ENCODE measurements around the gene COL8A2. TPM values are rescaled to one million over a fixed set of nuclear protein-coding genes. Genes with fewer than 3 reads are reported as not detected.

Gene COL8A2
- total RNA-seq, 1 experiment from 2014 or later, result 1.4 TPM

DNA sequence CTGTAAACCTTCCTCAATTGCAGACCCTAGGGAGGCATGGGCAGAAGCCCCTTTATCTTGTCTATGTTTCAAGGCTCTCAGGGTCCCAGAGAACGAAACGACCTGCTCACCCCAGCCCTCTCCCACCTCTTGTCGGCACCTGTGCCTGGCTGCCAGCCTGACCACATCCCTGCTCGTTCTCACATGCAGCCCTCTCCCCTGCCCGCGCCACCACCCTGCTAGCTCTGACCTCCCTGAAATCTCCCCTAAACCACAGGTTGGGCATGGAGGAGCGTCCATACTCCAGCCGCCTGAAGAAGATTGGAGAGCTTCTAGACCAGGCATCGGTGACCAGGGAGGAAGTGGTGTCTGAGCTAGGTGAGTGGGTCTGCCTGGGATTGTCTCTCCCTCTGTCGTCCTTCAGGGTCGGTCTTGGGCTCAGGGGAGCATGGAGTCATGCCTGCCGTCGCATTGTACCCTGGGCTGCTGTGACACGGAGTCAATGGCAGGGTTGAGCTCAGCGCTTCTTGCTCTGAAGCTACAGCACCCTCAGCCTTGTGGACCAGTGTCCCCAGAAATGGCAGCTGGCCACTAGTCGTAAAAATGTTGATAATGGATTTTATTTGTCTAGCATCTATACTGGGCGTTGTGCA lies 32.7 kb downstream of the COL8A2 start:
- H3K4me3 ChIP-seq, result no peak overlapping the region
- no peaks in the 10 kb centered on the region for H3K27me3 ChIP-seq
- no peak for DNase-seq
- H3K36me3 ChIP-seq, result peaks cover 44% of the 10 kb centered on the region
- H3K9me3 ChIP-seq, result no peaks in the 10 kb centered on the region

DNA sequence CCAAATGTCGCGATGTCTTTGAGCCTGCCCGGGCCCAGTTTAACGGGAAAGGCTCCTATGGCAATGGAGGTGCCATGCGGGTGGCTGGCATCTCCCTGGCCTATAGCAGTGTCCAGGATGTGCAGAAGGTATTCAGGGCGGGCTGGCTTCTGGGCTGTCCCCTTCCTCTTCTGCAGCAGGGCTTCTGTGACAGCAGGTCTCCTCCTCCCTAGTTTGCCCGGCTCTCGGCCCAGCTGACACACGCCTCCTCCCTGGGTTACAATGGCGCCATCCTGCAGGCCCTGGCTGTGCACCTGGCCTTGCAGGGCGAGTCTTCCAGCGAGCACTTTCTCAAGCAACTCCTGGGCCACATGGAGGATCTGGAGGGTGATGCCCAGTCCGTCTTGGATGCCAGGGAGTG lies 33.3 kb downstream of the COL8A2 start:
- Histone ChIP-seq H3K4me3 (no peak overlapping the region), H3K27me3 (no peaks in the 10 kb centered on the region), H3K36me3 (peaks cover 44% of the 10 kb centered on the region), H3K9me3 (no peaks in the 10 kb centered on the region)
- no peak for DNase-seq

DNA sequence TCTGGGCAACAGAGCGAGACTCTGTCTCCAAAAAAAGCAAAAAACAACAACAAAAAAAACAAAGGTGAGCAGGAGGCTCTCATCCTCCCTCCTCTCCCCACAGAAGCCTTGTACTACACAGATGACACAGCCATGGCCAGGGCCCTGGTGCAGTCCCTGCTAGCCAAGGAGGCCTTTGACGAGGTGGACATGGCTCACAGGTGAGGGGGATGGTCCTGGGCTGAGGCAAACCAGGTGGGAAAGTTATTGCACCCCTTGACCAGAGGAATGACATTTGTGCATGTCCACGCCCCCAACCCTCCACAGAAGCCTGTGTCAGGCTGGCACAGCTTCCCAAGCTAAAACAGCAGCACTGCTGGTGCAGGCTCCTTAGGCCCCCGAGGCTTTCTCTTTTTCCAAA lies 33.9 kb downstream of the COL8A2 start:
- Histone ChIP-seq H3K9me3 (no peaks in the 10 kb centered on the region), H3K4me3 (no peak overlapping the region), H3K27me3 (no peaks in the 10 kb centered on the region), H3K36me3 (peaks cover 44% of the 10 kb centered on the region)
- DNase-seq, result no peak

DNA sequence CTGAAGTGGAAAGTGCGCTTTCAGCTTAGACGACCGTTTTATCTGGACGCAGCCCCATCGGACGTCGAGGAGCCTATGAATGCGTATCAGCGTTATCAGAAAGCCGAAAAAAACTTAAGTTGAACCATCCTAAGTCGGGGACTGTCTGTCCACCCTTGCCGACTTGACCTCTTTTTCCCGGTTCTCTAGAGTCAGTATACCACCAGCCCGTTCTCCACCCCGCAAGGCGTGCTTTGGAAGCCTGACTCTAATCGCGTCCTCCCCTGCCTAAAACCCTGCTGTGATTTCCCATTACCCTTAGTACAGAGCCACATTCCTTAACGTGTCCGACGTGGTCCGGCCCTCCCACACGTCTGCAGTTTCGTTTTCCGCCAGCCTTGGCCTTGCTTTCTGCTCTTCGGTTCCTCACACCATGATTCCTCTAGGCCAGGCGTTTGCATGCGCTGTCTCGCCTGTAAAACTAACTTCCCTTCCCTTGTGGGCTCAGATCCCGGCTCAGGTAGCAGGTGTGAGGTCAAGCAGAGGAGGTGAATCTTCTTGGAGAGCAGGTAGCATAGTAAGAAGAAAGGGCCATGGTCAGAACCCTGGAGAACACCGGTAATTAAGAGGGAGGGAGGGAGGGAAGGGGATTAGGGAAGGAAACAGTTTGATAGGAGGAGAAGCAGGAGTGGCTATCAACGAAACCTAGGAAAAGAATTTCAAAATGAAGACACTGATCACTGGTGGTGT lies 35.5 kb downstream of the COL8A2 start:
- DNase-seq, result peak; percentile 44

DNA sequence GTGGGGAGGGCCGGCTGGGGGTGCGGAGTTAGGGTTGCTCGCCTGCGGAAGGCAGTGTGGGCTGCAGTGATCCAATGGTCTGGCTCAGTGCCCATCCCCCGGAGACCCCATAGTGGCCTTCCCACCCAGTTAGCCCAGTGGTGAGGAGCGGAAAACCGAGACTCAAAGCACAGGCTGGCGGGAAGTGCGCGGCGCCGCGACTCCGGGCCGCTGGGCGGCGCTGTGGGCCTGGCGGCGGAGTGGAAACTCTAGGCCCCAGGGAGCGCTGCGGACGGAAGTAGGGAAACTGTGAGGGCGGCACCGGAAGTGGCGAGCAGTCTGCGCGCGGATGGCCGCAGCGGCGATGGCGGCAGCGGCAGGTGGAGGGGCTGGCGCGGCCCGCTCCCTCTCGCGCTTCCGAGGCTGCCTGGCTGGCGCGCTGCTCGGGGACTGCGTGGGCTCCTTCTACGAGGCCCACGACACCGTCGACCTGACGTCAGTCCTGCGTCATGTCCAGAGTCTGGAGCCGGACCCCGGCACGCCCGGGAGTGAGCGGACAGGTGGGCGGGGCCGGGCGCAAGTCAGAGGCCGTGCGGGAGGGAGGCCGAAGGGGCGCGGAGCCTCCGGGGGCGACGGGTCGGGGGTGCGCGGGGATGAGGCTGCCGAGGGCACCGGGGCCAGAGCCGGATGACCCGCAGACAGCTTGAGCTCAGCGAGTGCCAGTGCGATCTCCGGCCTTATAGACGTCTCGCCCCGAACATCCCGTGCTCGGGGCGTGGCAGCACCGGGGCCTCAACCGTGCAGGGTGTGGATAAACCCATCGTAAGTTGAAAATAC lies 36.2 kb downstream of the COL8A2 start, which contains the start of gene ADPRS:
Gene ADPRS, plus strand, starts transcription at position 316 of the 816 bp plus-strand sequence. Its CDS starts 13 bp downstream, at position 329.
- H3K9me3 ChIP-seq, result no peaks in the 10 kb centered on the region
- no peaks in the 10 kb centered on the region for H3K27me3 ChIP-seq
- peak; percentile 91 for DNase-seq
- H3K4me3 ChIP-seq, result peak within 1 kb of the TSS; percentile 86
- peaks cover 34% of the 10 kb centered on the region for H3K36me3 ChIP-seq

More for the DNA sequence above, 35.5 kb downstream of the COL8A2 start:
- peaks cover 42% of the 10 kb centered on the region for H3K36me3 ChIP-seq
- H3K4me3 ChIP-seq, result peak overlapping the region; percentile 86
- no peaks in the 10 kb centered on the region for H3K27me3 ChIP-seq
- H3K9me3 ChIP-seq, result no peaks in the 10 kb centered on the region

DNA sequence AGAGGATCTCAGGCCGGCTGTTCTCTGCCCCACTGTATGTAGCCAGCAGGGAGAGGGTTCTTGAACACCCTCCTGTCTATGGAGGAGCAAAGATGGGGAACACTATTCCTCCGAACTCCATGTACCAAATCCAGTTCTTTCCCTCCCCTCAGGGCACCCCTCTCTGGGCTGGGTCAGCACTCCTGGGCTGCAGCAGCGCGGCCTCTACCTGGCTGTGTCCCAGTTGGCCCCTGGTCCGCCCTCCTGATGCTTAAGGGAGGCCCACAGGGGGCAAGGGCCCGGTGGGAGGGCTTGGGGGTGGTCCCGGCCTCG lies 36.8 kb downstream of the COL8A2 start:
- Histone ChIP-seq H3K27me3 (no peaks in the 10 kb centered on the region), H3K4me3 (peak overlapping the region; percentile 86), H3K9me3 (no peaks in the 10 kb centered on the region), H3K36me3 (peaks cover 30% of the 10 kb centered on the region)
- no peak for DNase-seq

DNA sequence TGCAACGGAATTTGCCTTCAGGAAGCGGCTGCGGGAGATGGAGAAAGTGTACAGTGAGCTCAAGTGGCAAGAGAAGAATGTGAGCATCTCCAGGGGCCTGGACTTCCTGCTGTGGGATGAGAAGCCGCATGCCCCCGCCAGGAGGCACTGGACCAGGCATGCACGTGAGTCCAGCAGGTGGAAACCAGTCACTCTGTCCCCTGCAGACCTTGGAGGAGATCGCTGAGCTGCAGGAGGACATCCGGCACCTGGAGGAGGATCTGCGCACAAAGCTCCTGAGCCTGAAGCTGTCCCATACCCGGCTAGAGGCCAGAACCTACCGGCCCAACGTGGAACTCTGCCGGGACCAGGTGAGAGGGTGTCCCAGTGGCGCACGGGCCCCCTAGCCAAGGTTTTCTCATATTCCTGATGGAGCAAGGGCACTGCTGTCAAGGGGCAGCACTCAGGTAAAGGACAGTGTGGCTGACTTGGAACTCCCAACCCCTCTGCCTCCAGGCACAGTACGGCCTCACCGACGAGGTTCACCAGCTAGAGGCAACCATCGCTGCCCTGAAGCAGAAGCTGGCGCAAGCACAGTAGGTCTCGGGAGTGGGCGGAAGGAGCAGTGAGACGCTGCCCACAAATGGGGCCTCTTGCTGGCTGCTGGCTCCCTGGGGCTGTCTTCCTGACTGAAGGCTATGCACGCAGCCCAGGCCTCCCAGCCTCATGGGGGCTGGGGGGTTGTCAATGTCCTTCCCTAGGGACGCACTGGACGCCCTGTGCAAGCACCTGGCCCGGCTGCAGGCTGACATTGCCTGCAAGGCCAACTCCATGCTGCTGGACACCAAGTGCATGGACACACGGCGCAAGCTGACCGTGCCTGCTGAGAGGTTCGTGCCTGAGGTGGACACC lies 37.5 kb downstream of the COL8A2 start:
- H3K4me3 ChIP-seq, result no peak overlapping the region
- no peak for DNase-seq
- no peaks in the 10 kb centered on the region for H3K9me3 ChIP-seq
- H3K36me3 ChIP-seq, result peaks cover 22% of the 10 kb centered on the region
- H3K27me3 ChIP-seq, result no peaks in the 10 kb centered on the region

DNA sequence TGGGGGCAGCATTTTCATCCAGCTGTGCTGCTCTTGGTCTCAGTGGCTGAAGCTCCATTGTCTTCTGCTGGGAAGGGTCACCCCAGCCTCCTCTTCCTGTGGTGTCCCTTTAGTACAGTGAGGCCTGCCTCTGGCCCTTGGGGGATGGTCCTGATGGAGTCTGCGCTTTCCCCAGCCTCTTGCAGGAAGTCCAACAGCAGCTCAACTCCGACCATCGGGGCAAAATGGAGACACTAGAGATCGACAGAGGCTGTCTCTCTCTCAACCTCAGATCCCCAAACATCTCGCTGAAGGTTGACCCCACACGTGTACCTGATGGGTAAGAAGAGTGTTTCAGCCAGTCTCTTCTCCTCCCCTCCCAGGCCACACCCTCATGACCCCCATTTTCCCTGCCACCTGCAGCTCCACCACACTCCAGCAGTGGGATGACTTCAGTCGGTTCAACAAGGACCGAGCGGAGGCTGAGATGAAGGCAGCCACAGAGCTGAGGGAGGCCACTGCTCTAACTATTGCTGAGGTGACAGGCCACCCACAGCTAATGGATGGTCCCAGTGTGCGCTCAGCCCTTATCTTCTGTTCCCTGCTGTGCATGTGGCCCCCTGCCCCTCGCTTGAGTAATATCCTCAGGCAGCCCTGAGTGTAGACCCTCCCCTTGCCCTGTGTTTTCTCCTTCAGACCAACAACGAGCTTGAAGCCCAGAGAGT lies 38.3 kb downstream of the COL8A2 start:
- Histone ChIP-seq H3K9me3 (no peaks in the 10 kb centered on the region), H3K36me3 (peaks cover 14% of the 10 kb centered on the region), H3K4me3 (no peak overlapping the region), H3K27me3 (no peaks in the 10 kb centered on the region)
- no peak for DNase-seq

DNA sequence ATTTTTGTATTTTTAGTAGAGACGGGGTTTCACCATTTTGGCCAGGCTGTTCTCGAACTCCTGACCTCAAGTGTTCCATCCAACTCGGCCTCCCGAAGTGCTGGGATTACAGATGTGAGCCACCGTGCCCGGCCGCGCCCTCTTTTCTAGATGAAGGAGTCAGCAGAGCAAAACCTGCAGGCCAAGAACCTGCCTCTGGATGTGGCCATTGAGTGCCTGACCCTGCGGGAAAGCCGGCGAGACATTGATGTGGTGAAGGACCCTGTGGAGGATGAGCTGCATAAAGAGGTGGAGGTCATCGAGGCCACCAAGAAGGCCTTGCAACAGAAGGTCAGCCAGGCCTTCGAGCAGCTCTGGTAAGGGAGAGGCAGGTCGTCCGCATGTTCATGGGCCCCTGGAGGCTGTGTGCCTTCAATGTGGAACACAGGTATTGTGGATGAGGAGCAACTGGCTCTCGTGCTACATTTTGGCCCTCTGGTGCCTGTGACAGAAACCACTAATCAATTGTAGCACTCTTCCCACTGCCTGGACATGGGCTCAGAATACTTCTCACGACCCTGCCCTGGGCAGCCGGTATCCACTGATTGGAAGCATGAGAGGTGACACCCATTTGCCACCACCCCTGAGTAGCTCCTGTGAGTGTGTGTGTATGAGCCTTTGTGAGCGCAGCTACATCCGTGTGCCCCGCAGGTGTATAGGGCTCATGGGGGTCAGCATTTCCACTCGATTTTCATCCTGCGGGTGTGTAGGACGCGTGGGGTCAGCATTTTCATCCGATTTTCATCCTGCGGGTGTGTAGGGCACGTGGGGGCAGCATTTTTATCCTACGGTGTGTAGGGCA lies 39.1 kb downstream of the COL8A2 start:
- DNase-seq, result no peak
- Histone ChIP-seq H3K4me3 (no peak overlapping the region), H3K27me3 (no peaks in the 10 kb centered on the region), H3K36me3 (peaks cover 6% of the 10 kb centered on the region), H3K9me3 (no peaks in the 10 kb centered on the region)

DNA sequence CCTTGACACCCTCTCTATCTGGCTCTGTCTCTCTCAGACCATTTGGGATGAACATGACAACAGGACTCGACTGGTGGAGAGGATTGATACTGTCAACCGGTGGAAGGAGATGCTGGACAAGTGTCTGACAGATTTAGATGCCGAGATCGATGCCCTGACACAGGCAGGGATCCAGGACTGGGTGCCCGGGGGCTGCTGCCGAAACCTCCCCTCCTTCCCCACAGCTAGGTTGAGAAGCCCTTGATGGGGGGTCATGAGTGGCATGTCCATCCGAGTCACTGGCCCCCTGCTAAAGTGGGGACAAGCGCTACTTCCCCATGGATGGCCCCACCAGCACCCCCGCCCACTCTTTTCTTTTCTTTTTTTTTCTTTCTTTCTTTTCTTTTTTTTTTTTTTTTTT lies 39.9 kb downstream of the COL8A2 start:
- Histone ChIP-seq H3K4me3 (no peak overlapping the region), H3K36me3 (peaks cover 2% of the 10 kb centered on the region; the same call in 1 of the 2 replicates), H3K27me3 (no peaks in the 10 kb centered on the region), H3K9me3 (no peaks in the 10 kb centered on the region)
- no peak for DNase-seq

DNA sequence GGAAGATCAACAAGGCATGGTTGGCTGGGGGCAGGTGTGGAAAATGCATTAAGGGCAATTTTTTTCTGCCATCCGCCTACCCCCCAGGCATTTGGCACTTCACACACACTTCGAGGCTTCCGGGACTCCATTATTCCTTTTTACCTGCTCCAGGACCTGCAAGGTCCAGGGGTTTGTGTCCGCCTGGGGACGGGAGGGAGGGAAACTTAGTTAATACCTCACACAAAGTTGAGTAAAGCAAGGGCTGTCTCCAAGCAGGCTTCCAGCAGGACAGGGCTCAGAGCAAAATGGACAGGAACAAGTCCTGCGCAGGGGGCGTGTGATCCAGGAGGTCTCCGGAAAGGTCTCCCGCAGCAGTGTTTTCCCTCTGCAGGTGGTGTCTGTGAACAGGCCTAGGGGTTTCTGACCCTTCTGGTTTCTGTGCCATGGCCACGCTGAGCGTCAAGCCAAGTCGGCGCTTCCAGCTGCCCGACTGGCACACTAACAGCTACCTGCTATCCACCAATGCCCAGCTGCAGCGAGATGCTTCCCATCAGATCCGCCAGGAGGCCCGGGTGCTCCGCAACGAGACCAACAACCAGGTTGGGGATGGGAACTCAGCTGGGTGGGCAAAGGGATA lies 40.4 kb downstream of the COL8A2 start:
- no peak overlapping the region for H3K4me3 ChIP-seq
- DNase-seq, result no peak
- no peaks in the 10 kb centered on the region for H3K36me3 ChIP-seq
- H3K27me3 ChIP-seq, result no peaks in the 10 kb centered on the region
- H3K9me3 ChIP-seq, result no peaks in the 10 kb centered on the region

DNA sequence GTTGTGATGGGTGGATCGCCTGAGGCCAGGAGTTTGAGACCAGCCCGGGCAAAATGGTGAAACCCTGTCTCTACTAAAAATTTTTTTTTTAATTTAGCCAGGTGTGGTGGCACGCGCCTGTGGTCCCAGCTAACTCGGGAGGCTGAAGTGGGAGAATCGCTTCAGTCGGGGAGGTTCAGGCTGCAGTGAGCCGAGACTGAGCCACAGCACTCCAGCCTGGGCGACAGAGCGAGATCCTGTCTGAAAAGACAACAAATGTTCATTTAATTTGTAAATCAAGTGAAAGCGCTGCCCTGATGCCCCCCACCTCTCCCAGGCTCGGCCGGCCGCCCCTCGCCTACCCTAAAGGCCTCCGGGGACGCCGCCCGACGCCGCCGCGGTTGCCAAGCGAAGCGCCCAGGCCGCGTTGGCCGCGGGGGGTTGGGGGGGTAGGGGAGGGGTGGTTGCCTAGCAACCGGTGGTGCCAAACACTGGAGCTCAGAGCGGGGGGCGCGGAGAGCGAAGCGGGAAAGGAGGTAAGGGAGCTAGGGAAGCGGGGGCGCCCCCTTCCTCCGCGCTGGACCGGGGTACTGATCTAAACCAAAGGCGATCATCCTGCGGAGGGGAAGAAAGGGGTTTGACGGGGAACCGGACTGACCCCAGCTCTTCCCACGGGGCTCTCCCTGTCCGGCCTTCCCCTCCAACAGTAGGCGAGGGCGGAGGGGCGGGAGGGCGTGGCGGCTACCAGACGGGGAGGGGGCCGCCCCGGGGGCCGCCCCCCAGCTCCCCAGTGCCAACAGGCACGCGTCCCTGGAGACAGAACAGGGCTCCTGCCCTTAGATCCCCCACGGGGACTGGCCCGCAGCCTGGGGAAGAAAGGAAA lies 41.2 kb downstream of the COL8A2 start, which contains the start of gene TEKT2:
Gene TEKT2, plus strand, starts transcription at position 460 of the 862 bp plus-strand sequence. CDS start 828 bp downstream, outside the sequence.
- Histone ChIP-seq H3K4me3 (no peak within 1 kb of the TSS), H3K36me3 (no peaks in the 10 kb centered on the region), H3K27me3 (no peaks in the 10 kb centered on the region), H3K9me3 (no peaks in the 10 kb centered on the region)
- no peak for DNase-seq

DNA sequence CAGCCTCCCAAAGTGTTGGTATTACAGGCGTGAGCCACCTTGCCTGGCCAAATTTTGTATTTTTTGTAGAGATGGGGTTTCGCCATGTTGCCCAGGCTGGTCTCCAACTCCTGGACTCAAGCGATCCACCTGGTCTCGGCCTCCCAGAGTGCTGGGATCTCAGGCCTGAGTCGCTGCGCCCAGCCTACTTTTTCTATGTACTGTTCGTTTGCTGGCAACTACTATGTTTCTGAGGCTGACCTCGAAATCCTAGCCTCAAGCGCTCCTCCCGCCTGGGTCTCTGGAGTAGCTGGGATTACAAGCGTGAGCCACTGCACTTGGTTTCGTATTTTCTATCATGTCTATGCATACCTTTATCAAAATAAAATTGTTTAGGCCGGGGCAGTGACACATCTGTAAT lies 41.8 kb downstream of the COL8A2 start:
- Histone ChIP-seq H3K27me3 (no peaks in the 10 kb centered on the region), H3K9me3 (no peaks in the 10 kb centered on the region), H3K36me3 (no peaks in the 10 kb centered on the region), H3K4me3 (no peak overlapping the region)
- DNase-seq, result no peak

DNA sequence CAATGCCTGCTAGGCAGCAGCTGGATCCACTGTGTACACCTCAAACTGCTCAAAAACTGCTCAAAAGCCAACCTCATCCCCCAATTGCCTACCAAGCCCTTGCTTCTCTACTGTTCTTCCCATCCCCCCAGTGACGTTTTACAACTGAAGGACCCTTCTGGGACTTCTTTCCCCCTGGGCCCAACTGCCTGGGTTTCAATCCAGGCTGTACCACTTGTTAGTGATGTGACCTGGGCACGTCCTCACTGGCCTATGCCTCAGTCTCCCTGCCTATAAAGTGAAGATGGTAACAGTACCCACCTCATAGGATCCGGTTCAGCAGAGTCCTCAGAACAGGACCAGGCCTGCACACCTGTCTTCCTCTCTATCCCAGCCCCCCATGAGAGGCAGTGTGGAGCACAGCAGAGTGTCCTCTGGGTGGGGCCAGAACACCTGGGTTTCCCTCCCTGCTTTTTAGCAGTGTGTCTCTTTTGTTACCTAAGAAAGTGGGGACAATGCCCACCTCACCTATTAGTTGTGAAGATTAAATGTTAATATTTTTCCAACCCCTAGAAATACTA lies 43.0 kb downstream of the COL8A2 start:
- DNase-seq, result no peak
- no peaks in the 10 kb centered on the region for H3K27me3 ChIP-seq
- H3K9me3 ChIP-seq, result no peaks in the 10 kb centered on the region
- H3K4me3 ChIP-seq, result no peak overlapping the region
- H3K36me3 ChIP-seq, result no peaks in the 10 kb centered on the region

All from MG63 (cell line).